ENCODE data around the gene NUP214.

DNA sequence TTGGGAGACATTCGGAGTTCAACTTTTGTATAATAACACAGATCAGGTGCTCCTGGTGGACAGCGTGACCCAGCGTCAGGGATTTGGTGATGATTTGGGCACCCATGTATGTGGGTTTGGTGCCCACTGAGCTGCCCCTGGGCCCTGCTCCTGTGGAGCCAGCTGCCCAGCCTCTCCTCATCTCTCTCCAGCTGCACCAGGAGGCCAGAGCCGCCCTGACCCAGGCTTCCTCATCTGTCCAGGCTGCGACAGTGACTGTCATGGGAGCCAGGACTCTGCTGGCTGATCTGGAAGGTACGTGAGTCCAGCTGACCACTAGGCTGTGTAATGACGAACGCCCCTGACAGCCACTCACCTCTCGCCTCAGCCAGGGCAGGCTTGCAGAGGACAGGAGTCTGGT, 43.5 kb upstream of the NUP214 start:
- TF ChIP-seq CTCF (IDR thresholded peaks at IDR 0.05) (no peak), POLR2AphosphoS5 (IDR thresholded peaks at IDR 0.05; ENCODE audit: low read depth, low read length) (no peak)

All from Panc1 (cell line).